ENCODE data around the gene NEK6. TPM values are rescaled to one million over a fixed set of nuclear protein-coding genes. Genes with fewer than 3 reads are reported as not detected.

Gene NEK6
- total and polyA plus RNA-seq, 2 experiments from 2014 or later = 33.5 to 44.7 TPM

DNA sequence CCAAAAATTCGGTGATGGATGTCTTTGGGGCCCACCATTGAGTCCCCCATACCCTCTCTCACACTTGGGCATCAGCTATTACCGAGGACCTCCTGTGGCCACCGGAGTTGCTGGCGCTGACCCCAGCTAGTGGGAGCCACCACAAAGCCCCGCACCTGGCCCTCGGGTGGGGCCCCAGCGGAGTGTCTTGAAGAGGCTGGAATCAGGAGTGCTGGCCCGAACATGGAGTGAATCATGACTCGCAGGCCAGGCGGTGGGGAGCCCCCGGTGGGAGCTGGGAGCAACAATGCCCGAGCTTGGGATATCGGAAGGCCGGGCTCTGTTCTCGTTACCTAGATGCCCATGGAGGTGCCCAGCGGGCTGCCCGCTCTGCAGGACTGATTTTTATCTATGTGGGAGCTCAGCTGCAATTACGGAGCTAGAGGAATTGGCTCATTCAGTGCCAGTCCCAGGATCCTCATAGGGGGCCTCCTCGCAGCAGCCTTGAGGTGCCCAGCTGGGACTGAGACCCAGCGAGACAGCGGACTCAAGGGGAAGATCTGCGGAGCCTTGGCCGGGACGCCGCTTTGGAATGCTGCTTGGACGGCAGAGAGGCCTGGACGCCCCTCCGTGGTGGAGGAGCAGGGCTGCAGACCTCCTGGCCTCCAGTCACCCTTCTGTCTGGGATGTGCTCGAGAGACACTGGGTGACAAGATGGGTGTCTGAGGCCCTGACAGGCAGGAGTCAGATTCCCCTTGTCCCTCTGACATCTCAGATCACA lies 86.7 kb downstream of the NEK6 start:
- H3K36me3 ChIP-seq (replicated peaks; ENCODE audit: insufficient read depth, low read depth) = no peaks in the 10 kb centered on the region
- no peak for TF ChIP-seq EZH2 (IDR thresholded peaks at IDR 0.05; ENCODE audit: borderline replicate concordance)
- TF ChIP-seq, protein P1, sequence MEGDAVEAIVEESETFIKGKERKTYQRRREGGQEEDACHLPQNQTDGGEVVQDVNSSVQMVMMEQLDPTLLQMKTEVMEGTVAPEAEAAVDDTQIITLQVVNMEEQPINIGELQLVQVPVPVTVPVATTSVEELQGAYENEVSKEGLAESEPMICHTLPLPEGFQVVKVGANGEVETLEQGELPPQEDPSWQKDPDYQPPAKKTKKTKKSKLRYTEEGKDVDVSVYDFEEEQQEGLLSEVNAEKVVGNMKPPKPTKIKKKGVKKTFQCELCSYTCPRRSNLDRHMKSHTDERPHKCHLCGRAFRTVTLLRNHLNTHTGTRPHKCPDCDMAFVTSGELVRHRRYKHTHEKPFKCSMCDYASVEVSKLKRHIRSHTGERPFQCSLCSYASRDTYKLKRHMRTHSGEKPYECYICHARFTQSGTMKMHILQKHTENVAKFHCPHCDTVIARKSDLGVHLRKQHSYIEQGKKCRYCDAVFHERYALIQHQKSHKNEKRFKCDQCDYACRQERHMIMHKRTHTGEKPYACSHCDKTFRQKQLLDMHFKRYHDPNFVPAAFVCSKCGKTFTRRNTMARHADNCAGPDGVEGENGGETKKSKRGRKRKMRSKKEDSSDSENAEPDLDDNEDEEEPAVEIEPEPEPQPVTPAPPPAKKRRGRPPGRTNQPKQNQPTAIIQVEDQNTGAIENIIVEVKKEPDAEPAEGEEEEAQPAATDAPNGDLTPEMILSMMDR (IDR thresholded peaks at IDR 0.05; ENCODE audit: poor library complexity) = no peak
- no peak for TF ChIP-seq EZH2phosphoT487 (IDR thresholded peaks at IDR 0.05; ENCODE audit: low read depth, severe bottlenecking, unreplicated experiment)

DNA sequence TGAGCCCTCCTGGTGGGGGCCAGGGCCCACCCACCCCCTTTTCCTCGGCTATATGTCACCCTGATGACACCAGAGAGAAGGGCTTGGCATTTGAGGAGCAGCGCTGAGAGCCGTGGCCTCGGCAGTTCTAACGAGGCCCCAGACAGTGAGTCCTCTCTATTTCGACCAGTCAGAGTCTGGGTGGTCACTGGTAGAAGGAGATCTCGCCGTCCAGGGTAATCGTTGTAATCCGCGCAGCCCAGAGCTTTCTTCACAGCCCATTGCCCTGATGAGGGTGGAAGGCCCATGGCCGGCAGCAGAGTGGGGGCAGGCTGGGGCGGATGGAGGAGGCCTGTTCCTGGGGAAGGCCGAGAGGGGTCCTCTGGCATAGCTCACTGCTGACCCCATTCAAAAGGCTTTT lies 87.3 kb downstream of the NEK6 start:
- no peak overlapping the region for H3K4me3 ChIP-seq
- TF ChIP-seq EZH2 (IDR thresholded peaks at IDR 0.05; ENCODE audit: borderline replicate concordance) = no peak
- TF ChIP-seq EZH2phosphoT487 (IDR thresholded peaks at IDR 0.05; ENCODE audit: low read depth, severe bottlenecking, unreplicated experiment) = no peak
- TF ChIP-seq, protein P1 (IDR thresholded peaks at IDR 0.05; ENCODE audit: poor library complexity) = no peak
- H3K4me1 ChIP-seq (ENCODE audit: insufficient read depth) = no peaks in the 10 kb centered on the region
- H3K9me3 ChIP-seq (ENCODE audit: low read depth) = no peaks in the 10 kb centered on the region
- no peak overlapping the region for H3K27ac ChIP-seq
- H3K79me2 ChIP-seq = no peaks in the 10 kb centered on the region
- no peak for DNase-seq (ENCODE audit: low spot score)
- H3K36me3 ChIP-seq (replicated peaks; ENCODE audit: insufficient read depth, low read depth) = no peaks in the 10 kb centered on the region
- 89% methylated on average over 14 of the region's 14 CpGs for WGBS (ENCODE audit: low lambda C conversion rate, missing lambda C conversion rate)
- H2AFZ ChIP-seq = no peak overlapping the region
- no peak overlapping the region for H3K4me2 ChIP-seq
- H3K9me2 ChIP-seq (replicated peaks; ENCODE audit: insufficient read depth) = no peaks in the 10 kb centered on the region
- no peaks in the 10 kb centered on the region for H4K20me1 ChIP-seq (ENCODE audit: insufficient read depth, poor library complexity, severe bottlenecking)
- H3K27me3 ChIP-seq = no peaks in the 10 kb centered on the region

More for the DNA sequence above, 86.7 kb downstream of the NEK6 start:
- H4K20me1 ChIP-seq (ENCODE audit: insufficient read depth, poor library complexity, severe bottlenecking) = no peaks in the 10 kb centered on the region
- no peaks in the 10 kb centered on the region for H3K27me3 ChIP-seq
- no peak overlapping the region for H2AFZ ChIP-seq
- 94% methylated on average over 29 of the region's 29 CpGs for WGBS (ENCODE audit: low lambda C conversion rate, missing lambda C conversion rate)
- no peaks in the 10 kb centered on the region for H3K9me2 ChIP-seq (replicated peaks; ENCODE audit: insufficient read depth)
- no peak overlapping the region for H3K4me2 ChIP-seq
- no peak overlapping the region for H3K27ac ChIP-seq
- H3K79me2 ChIP-seq = no peaks in the 10 kb centered on the region
- H3K9me3 ChIP-seq (ENCODE audit: low read depth) = no peaks in the 10 kb centered on the region
- H3K4me1 ChIP-seq (ENCODE audit: insufficient read depth) = no peaks in the 10 kb centered on the region
- no peak overlapping the region for H3K4me3 ChIP-seq
- no peak for DNase-seq (ENCODE audit: low spot score)

DNA sequence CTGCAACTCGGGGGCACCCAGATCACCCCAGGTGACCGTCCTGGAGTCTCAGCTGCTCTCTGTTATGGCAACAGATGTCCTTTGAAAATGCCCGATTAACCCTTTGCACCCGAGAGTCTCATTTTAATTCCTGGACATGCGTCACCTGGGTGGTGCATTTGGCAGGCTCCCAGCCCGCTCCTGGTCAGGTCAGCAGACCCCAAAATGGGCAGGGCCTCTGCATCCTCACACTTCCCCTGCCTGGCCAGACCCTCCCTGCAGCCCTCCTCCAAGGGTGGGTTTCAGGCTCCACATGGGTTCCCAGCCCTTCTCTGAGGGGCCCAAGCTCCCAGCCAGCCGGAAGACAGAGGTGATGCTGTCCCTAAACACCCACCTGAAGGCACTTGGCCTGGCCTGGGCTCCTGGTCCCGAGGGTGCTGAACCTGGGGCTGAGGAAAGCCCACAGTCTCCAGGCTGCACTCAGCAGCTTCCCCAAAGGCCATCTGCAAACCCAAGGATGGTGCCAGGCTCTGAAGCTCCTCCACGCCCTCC lies 88.1 kb downstream of the NEK6 start:
- no peak for DNase-seq (ENCODE audit: low spot score)
- WGBS (ENCODE audit: low lambda C conversion rate, missing lambda C conversion rate) = 81% methylated on average over 9 of the region's 9 CpGs
- Histone ChIP-seq H3K27ac (no peak overlapping the region), H2AFZ (no peak overlapping the region), H3K4me3 (no peak overlapping the region), H4K20me1 (ENCODE audit: insufficient read depth, poor library complexity, severe bottlenecking) (no peaks in the 10 kb centered on the region), H3K79me2 (no peaks in the 10 kb centered on the region), H3K9me3 (ENCODE audit: low read depth) (no peaks in the 10 kb centered on the region), H3K27me3 (no peaks in the 10 kb centered on the region), H3K9me2 (replicated peaks; ENCODE audit: insufficient read depth) (no peaks in the 10 kb centered on the region), H3K4me2 (no peak overlapping the region), H3K36me3 (replicated peaks; ENCODE audit: insufficient read depth, low read depth) (no peaks in the 10 kb centered on the region), H3K4me1 (ENCODE audit: insufficient read depth) (no peaks in the 10 kb centered on the region)
- TF ChIP-seq, protein P1 (IDR thresholded peaks at IDR 0.05; ENCODE audit: poor library complexity) = no peak
- TF ChIP-seq EZH2phosphoT487 (IDR thresholded peaks at IDR 0.05; ENCODE audit: low read depth, severe bottlenecking, unreplicated experiment) (no peak), EZH2 (IDR thresholded peaks at IDR 0.05; ENCODE audit: borderline replicate concordance) (no peak)

Measured in hepatocyte (in vitro differentiated cells).